CD4-positive, alpha-beta T cell treated with Interleukin-4 for 1 hour (primary cell): ENCODE measurements around the gene CRNN.
A peak's percentile ranks its signal among the peaks of the same experiment; 100 is the strongest.

Experiments used
- DNase-seq, 2 donors: peaks; one replicate each; pipeline ENCODE4 v3.0.0-alpha.2; 2020 to 2022

The CRNN gene

DNA sequence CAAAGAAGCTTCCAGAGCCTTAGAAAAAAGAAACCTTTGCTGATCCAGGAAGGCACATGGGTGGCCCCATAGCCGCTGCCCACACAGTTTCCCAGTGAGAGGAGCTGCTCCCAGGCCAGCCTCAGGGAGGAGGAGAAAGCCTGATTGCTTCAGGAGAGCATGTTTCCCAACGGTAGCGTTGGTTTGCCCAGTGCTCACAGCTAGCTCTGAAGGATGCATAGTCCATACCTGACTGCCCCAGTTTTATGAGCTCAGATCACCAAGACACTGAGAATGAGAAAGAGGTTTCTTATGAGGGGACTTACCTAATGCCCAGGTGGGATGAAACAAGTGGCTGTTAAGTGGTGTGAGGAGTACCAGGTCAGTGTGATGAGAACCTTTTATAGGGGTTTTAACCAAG is at the start of gene CRNN:
TSS of gene CRNN (minus strand) at position 355 of the 400 bp plus-strand sequence. CDS start 2,030 bp downstream, outside the sequence.
- no peak for DNase-seq

DNA sequence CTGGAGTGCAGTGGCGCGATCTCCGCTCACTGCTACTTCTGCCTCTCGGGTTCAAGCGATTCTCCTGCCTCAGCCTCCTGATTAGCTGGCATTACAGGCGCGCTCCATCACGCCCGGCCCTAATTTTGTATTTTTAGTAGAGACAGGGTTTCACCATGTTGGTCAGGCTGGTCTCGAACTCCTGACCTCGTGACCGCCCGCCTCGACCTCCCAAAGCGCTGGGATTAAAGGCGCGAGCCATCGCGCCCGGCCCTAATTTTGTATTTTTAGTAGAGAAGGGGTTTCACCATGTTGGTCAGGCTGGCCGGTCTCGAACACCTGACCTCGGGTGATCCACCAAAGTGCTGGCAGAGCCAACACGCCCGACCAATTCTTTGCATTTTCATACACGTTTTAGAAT is 48.6 kb upstream of the CRNN start:
- no peak for DNase-seq

DNA sequence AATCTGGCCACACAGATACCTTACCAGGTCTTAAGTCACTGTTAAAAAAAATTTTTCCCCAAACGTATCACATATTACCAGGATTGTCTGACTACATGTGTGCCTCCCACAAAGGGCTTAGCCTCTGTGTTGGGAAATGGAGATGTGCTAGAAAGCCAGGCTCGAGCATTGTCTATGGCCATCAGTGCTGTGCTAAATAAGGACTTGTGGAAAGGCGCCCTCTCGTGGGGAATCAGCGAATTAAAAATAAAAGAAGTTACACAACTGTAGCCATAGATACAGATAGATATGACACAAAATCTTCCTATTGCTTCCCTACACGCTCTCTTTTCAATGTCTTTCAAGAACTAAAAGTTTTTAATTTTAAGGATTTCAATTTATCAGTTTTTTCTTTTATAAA is 47.5 kb upstream of the CRNN start:
- DNase-seq, result peak; percentile 58 to 79

DNA sequence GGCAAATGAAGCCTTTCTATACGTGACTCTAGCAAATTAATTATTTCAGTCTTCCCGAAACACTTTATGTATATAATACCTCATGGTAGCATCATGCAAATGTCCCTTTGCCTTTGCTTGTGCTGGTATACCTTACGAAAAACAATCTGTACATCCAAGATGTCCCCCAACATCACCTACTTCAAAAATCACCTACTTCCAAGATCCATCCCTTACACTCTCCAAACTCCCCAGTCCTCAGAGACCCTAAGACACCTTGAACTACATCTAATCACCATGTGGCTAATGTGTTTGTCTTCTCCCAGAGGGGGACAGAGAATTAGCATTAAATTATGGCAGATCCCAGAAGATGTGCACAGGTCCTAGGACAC is 46.5 kb upstream of the CRNN start:
- no peak for DNase-seq

DNA sequence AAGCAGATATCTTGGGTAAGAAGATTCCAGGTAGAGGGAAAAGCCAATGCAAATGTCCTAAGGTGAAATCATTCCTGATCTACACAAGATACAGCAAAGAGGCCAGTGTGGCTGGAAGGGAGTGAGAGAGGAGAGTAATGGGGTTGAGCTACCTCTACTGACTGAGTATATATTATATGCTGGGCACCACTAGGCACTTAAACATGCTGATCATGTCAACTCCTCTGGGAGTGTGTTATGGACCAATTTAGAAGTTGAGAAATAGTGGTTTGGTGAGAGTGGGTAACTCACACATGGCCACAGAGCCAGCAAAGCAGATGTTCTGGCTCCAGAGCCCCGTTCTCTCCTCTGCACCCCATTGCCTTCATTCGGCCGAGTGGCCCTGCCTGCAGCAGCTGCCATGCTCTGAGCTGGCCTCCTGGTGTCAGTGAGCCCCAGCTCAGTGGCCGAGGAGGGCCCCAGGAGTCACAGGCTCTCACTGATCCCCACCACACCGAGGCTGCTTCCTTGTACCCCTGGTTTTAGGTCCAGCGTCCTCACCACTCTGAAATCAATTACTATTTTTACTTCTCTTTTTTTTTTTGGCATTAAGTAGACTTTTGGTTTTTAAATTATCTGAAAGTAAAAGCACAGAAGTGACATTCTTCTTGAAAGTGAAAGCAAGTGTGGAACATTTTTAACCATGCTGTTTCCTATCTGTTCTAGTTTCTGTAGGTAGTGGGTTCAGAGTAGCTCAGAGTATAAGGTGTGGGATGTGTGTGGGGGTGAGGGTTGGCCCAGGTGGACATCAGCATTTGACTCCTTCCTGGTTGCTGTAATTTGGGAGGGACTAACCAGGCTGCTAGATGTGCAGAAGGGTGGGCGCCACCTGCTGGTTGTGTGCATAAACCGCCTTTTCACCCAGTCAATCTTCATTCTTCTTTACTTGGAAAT is 45.8 kb upstream of the CRNN start:
- DNase-seq, result peak; percentile 77 to 82

DNA sequence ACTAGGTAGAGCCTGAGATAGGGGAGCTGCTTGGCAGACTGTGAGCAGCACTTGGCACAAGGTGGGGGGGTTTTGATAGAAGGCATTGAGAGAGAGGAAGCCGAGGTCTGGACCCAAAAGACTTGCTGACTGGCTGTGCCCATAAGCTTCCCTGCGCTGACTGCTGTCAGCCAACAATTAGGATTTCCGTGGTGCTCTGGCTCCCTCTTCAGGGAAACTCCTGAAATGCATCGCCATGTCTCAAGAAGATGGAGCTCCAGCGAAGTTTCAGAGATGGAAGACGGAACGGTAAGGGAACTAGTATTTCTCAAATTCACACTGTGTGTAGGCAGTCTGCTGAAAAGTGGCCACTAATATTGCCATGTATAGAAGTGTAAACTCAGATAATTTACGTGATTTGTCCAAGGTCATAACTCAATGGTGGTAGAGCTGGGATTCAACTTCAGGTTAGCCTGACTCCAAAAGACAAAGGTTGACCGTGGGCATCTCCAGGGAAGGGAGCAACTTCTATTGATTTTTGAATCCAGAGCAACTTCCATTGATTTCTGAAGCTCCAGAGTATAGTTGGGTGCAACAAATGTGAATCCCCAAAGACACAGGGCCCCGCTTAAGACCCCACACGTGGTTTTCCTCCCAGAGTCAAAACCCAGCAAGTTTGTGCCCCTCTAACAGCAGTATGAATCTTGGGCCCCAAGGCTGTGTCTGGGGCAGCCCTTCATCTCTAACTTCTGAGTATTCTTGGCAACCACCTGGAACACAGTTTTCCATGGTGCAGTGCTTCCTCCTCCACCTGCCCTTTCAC is 44.5 kb upstream of the CRNN start:
- peak; percentile 83 to 88 for DNase-seq

DNA sequence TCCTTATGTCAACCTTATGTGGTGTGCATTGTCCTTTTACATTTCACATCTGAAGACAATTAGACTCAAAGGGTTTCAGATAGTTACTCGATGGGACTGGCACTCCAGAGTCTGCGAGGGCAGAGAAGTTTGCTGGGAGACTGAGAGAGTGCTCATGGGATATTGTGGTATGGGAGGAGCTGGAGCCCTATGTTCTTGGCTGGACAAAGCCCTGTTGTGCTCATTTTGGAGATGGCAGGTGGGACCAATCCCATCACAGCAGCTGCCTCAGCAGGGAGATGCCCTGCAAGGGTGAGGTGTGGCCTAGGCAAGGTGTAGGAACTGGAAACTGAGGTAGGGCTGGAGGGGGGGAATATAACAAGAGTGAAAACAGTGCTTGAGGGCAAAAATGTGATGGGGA is 43.5 kb upstream of the CRNN start:
- DNase-seq, result no peak

DNA sequence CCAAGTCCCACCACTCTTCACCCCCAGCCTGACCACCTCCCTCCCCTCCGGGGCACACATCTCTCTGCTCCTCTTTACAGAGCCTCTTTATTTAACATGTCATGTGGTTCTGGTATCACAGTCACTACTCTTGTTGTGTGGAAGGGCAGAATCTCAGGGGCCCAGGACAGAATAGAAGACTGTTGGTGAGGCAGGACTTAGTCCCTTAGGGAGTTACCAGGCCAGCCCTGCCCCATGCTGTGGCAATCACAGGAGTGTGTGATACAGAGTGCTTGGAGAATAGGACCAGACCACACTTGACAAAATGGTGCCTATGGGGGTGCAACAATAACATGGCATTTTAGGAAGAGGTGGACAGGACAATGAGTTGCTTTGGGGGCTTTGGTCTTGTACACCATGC is 43.0 kb upstream of the CRNN start:
- no peak for DNase-seq

DNA sequence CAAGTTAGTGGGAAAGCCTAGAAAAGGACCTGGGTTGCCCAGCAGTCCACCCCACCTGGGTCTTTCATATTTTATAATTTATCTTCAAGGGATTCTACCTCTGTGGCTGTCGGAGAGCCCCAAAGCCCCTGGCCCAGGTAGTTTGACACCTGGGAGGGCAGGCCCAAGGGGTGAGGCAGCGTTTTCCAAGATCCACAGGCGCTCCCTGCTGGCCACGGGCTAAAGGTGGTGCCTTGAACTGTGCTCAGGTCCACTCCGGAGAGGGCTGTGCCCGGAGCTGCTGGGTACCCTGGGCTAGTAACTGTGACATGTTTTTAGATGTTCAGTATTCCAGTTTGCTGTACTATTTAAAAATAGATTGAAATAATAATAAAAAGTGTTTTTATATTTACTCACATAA is 37.2 kb upstream of the CRNN start:
- no peak for DNase-seq

DNA sequence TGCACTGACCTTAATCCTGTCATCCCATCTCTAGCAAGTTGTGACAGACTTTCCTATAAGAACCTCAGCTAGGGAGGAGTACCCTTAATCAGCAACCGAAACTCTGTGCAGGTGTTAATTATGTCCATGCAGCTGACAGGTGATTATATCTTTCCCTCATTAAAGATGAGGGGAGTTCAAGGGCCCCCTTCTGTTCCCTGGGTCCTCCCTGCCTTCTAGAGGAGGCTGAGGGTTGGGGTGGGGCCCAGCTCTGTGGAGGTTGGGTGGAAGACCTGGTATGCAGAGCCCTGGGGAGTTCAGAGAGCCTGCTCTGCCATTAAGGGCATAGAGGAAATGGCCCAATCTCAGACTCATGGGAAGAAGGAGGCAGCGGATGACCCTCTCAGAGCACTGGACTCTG is 35.6 kb upstream of the CRNN start:
- DNase-seq, result no peak

DNA sequence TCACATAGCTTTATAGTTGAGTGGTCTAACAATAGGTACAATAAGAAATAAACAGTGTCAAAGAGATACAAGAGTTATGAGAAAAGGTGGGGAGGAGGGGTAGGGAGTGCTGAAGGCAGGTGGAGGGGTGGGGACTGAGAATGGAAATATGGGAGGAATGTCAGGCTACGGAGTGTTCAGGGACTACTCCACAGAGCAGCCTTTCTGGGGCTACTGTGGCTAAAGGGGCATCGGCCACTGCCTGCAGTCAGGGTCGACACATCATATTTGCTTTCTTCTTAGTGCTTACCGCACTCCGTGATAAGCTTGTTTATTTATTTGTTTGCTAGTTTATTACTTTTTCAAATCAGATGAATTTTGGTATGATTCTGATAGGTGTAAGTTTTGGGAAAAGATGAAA is 34.4 kb upstream of the CRNN start:
- no peak for DNase-seq

DNA sequence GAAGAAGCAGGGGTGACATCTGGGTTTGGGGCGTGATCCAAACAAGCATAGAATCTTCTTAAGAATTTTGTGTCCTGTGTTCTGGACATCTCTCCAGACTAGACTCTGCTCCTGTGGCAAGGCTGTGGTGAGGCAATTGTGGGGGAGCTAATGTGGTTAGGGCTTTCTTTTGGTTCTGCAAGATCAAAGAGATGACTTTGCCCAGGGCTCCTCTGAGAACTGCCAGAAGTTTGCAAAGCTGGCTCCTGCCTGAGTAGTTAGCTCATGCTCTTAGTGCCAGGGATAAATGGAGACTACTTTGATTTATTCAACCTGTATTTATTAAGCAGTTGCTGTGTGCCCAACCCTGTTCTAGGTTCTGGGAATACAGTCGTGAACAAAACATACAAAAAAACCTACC is 34.0 kb upstream of the CRNN start:
- peak in 1 of 2 donors; percentile 3 for DNase-seq

DNA sequence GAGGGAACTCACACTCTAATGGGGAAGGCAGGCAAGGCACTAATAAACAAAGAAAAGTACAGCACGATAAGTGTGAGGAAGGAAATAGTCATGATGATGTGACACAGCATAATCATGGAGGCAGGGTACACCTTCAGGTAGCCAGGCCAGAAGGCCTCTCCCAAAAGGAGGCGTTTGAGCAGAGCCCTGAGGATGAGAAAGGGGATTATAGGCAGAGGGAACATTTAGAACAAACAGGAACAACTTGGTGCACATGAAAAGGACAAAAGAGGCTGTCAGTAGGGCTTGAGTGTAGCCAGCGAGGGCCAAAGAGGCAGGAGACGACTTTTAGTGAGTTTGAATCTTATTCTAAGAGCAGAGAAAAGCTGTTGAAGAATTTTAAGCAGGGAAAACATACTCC is 33.4 kb upstream of the CRNN start:
- DNase-seq, result no peak

DNA sequence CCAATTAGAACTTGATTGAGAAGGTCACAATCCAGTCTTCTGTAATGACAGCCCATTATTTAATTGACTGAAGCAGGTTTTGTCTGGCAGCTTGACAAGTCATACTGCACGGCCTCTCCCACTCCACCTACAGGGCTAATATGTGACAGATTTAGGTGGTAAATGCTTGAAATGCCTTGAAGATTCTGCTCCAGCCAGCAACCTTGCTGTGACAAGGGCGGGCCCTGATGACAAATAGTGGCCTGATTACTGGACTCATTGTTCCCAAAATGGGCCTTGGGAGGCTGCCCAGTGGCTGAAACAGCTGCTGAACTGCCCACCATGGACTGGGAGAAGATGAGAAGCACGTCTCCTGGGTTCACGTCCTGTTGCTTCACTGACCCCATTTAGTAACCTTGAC is 30.0 kb upstream of the CRNN start:
- no peak for DNase-seq

DNA sequence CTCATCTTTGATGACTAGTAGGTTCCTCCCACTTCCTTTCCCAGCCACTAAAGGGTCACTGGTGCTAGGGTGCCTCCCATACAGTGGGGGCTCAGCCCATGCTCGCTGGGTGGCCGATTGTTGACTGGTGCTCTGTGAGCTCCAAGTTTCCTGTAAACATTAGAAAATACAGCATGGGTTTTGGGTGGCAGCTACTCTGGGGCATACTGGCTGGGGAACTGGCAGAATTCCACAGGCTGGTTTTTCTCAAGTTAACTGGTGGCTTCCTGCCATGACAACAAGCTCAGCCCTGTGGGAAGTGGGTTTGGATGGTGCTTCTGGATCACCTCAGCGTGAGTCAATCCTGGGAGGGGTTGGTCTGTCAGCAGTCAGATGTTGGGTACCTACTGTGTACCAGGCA is 28.7 kb upstream of the CRNN start:
- DNase-seq, result no peak

DNA sequence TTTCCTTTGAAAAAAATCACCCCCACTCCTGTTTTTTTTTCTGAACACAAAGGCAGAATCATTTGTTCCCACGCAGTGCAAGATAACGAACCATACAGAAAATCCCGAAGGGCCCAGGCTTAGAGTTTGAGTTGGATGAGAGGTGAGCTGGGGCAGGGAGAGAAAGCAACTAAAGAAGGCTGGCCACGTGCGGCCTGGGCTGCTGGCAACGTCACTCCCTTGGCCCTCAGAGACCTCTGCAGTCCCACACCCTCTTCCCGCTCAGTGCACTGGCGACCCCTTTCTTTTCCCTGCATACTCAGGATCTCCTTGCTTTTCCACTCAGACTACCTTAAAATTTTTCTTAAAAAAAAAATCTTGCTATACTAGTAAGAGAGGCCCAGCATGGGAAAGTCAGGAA is 28.2 kb upstream of the CRNN start:
- no peak for DNase-seq

DNA sequence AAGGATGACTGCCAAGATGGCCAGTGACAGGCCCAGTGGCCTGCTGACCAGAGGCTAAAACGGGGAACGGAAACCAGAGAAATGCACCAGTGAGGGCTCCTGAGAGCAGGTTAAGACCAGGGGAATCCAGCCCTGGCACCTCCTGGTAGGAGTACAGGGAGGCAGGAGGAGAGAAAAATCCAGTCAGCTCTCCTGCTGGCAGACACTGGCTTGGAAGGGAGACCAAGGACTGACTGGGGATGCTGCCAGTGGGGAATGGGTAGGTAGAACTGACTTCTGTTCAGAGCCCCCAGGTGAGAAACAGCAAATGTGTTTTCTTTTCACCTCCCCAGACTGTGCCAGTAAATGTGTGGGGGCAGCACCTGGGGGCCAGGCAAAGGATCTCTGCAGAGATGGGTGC is 27.7 kb upstream of the CRNN start:
- DNase-seq, result no peak

DNA sequence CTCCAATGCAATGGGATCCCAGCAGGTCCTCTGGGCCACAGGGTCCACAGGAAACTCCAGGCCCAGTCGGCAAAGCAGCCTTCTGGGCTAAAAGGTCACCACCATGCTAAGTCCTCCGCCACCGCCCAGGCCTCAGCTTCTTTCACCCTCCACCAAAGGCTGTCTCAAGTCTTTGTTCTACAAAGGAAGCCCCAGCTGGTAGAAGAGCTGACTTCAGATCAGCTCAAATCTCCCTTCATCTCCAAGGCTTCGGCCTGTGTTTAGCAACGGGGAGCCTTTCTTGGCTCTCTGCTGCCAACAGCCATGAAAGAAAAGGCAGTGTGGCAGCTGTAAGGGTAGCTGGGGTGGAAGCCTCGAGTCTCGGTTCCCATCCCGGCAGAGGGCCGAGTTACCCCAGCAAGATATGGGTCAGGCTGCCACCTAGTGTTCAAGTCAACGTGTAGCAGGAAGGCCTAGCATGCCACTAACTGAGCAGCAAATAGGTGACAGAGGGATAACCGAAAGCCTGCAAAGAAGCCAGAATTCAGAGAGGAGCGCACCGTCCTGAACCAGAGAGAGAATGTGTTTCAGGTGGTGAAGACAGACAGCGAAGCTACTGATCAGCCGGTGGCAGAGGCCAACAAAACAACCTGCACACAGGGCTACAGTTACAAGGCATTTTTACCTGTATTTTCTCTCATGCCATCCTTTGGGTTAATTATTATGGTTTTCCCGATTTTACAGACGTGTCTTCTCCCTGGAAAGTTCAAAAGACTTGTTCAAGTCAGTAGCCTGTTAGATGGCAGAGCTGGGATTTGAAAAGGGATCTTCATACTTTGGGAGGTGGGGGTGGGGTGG is 26.8 kb upstream of the CRNN start:
- DNase-seq, result peak; percentile 72 to 80

DNA sequence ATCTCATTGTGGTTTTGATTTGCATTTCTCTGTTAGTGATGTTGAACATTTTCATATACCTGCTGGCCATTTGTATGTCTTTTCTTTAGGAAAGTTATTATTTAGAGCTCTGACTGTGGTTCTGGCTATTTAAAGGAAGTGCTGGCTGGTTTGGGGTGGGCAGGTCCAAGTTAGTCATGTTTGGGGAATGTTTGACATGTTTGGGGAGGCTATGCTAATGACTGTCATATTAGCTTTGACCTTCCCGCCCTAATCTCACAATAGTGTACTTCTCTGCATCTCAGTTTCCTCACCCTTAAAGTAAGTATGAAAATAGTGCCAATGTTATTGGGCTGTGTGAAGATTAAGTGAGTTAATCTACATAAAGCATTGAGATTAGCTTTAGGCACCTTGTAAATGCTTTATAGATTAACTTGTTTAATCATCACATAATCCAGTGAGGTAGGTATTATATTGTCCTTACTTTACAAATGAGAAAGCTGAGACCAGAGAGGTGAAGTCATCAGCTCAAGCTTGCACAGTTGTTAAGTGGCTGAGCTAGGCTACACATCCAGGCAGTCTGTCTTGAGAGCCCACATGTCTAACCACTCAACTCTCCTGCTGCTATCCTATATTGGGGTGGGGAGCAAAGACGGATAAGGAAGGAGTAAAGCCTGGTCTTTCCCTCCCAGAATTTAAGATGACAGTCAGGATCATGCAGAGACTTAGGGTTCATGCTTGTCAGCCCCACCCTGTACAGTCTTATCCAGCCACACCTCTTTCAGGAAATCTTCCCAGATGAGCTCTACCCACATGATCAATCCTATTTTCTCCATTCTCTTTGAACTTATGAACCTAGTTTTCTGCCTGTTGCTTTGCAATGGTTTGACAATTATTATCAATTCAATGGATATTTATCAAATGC is 22.8 kb upstream of the CRNN start:
- DNase-seq, result no peak

DNA sequence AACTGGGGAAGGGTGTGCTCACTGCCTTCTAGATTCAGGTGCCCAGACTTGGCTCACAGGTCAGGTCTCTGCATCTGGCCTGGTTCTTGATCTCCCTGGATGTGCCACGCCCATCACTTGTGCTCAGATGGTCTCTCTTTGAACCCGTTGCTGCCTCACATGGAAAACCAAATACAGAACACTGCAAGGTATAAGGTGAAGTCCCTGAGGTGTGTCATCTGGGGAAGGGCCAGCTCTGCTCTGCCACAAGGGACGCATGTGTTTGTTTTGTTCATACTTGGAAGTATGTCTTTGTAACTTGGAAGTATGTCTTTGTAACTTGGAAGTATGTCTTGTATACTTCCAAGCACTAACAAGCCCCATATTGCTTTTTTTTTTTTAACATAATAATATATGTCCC is 13.4 kb upstream of the CRNN start:
- DNase-seq, result no peak

DNA sequence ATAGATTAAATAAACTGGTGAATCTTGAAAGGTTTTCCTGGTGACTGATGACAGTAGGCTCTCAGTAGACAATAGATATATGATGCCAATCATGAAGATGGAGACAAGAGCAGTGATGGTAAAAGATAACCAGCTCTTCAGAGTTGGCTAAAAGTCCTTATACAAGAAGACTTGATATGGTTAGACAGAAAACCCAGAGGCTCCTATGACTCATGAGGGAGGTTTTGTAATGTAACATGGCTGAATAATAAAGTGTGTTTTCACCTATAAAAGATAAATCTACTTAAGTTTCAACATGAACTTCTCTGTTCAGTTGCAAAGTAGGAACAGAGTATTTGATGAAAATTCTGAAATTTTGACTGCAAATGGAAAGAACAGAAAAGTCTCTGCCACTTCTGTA is 12.7 kb upstream of the CRNN start:
- no peak for DNase-seq

DNA sequence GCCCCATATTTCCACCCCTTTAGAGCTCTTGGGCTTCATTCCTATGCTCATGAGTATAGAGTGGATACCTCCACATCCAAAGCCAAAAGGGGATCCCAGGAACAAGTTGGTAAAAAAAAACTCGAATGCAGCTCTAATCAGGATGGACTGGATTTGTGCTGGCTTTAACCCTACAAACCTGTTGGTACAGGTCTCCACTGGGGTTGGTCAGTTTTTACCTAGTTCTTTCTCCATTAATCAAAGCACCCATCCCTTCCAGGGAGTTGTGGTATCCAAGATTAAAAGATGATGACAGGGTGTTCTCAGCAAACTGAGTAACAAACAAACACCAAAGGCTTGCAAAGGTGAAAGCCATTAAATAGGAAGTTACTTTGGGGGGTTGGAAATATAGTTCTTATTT is 5.9 kb upstream of the CRNN start:
- DNase-seq, result no peak
